ENCODE data around the gene CIAO1.

GRCh38 chr2:96320326-96320725, 54.3 kb downstream of the CIAO1 start:
- TF ChIP-seq EP300 (IDR thresholded peaks at IDR 0.05) = no peak
- no peak for TF ChIP-seq CTCF (IDR thresholded peaks at IDR 0.05)
- no peak for TF ChIP-seq POLR2A (IDR thresholded peaks at IDR 0.05)
- no peak for TF ChIP-seq POLR2AphosphoS5 (IDR thresholded peaks at IDR 0.05)
